ENCODE data around the gene TTLL6. TPM values are rescaled to one million over a fixed set of nuclear protein-coding genes. Genes with fewer than 3 reads are reported as not detected.

Gene TTLL6
- total RNA-seq, 1 experiment from 2014 or later: 2.4 TPM

DNA sequence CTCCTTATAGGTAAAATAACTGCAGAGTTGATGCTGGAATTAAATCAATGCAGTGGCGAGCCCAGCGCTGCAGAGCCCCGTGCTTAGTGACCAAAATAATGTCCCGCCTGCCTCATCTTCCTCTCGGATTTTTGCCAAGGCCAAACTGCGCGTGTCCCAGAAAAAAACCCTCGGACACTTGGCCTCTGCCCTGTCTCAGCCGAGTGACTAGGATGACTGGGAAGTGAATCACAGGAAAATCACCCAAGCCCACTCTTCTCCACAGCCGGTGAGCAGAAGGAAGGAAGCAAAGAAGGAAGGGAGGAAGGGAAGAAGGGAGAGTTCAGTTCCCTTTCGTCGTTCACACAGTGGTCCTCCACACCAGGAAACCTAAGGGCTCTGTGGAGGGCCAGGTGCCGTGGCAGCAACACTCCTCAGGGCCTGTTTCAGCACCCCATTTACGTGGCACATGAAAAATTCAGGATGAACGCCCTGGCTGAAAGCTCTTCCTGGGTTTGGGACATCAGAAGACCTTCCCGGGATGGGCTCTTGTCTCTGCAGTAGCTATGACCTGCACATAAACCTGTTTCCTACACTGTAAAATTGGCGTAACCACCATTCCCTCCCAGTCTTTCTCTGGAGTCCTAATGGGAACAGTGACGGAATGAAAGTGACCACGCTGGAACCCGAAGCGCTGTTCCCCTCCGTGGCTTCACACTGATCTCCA is 63.1 kb downstream of the TTLL6 start:
- no peak overlapping the region for H3T11ph ChIP-seq (ENCODE audit: low read length)
- WGBS (ENCODE audit: extremely low coverage, insufficient read length, low lambda C conversion rate): no CpG with 5 or more reads among the region's 22 CpGs
- Mint-ChIP-seq H3K27ac (no peak overlapping the region), H3K9me3 (peaks cover 0 to 5% of the 10 kb centered on the region in 2 experiments; a peak in 2 of 5 replicates), H3K4me3 (no peak overlapping the region), H3K36me3 (ENCODE audit: insufficient read depth in 1 of 3, low read depth in 3 of 3) (no peaks in the 10 kb centered on the region; a peak in 1 of 7 replicates), H3K4me1 (peaks cover 5 to 8% of the 10 kb centered on the region in 2 experiments), H3K27me3 (ENCODE audit: low read depth) (peaks cover 99% of the 10 kb centered on the region)
- no peak overlapping the region for H3K14ac ChIP-seq (ENCODE audit: insufficient read depth, low read length)
- H3K18ac ChIP-seq (ENCODE audit: insufficient read length, low read depth, low read length): no peak overlapping the region
- H2BK120ac ChIP-seq (ENCODE audit: low read depth, low read length, poor library complexity, severe bottlenecking): no peak overlapping the region
- peaks cover 94% of the 10 kb centered on the region for H3K27me3 ChIP-seq (ENCODE audit: insufficient read depth, low read length)
- H3K79me1 ChIP-seq (ENCODE audit: insufficient read depth, low read depth, low read length, poor library complexity, severe bottlenecking): no peaks in the 10 kb centered on the region
- DNase-seq: no peak
- H4K20me1 ChIP-seq (ENCODE audit: control insufficient read depth, insufficient read depth, insufficient read length): no peaks in the 10 kb centered on the region
- H2BK5ac ChIP-seq (ENCODE audit: insufficient read length, low read length): no peak overlapping the region
- no peak overlapping the region for H3K9ac ChIP-seq (ENCODE audit: extremely low read depth, insufficient read length, low read length)
- no peak overlapping the region for H4K5ac ChIP-seq (ENCODE audit: insufficient read length, low read depth, low read length)
- H3K23ac ChIP-seq (ENCODE audit: insufficient read length, low read depth, low read length): no peak overlapping the region
- no peak overlapping the region for H2BK12ac ChIP-seq (ENCODE audit: insufficient read length, low read depth, low read length)
- no peak overlapping the region for H3K27ac ChIP-seq (ENCODE audit: insufficient read length, low read depth, low read length)
- no peak overlapping the region for H3K56ac ChIP-seq (ENCODE audit: insufficient read length, low read depth, low read length)
- no peak overlapping the region for H2AFZ ChIP-seq (ENCODE audit: low read length)
- no peak overlapping the region for H4K8ac ChIP-seq (replicated peaks; ENCODE audit: insufficient read length, low read depth, low read length)
- TF ChIP-seq, protein P1, sequence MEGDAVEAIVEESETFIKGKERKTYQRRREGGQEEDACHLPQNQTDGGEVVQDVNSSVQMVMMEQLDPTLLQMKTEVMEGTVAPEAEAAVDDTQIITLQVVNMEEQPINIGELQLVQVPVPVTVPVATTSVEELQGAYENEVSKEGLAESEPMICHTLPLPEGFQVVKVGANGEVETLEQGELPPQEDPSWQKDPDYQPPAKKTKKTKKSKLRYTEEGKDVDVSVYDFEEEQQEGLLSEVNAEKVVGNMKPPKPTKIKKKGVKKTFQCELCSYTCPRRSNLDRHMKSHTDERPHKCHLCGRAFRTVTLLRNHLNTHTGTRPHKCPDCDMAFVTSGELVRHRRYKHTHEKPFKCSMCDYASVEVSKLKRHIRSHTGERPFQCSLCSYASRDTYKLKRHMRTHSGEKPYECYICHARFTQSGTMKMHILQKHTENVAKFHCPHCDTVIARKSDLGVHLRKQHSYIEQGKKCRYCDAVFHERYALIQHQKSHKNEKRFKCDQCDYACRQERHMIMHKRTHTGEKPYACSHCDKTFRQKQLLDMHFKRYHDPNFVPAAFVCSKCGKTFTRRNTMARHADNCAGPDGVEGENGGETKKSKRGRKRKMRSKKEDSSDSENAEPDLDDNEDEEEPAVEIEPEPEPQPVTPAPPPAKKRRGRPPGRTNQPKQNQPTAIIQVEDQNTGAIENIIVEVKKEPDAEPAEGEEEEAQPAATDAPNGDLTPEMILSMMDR (conservative IDR thresholded peaks at IDR 0.05): no peak
- H2AK5ac ChIP-seq (ENCODE audit: insufficient read length, low read length): no peak overlapping the region
- H3K9me3 ChIP-seq (ENCODE audit: control insufficient read depth, low read depth, low read length): no peaks in the 10 kb centered on the region
- H2BK15ac ChIP-seq (ENCODE audit: low read depth, low read length): no peak overlapping the region
- H2BK20ac ChIP-seq (ENCODE audit: low read depth, low read length, poor library complexity, severe bottlenecking): no peak overlapping the region
- no peak overlapping the region for H4K91ac ChIP-seq (ENCODE audit: insufficient read length, low read depth, low read length)
- H3K79me2 ChIP-seq (ENCODE audit: insufficient read depth, low read length): no peaks in the 10 kb centered on the region
- no peaks in the 10 kb centered on the region for H3K23me2 ChIP-seq (ENCODE audit: insufficient read length, low read depth, low read length, poor library complexity, severe bottlenecking)
- no peaks in the 10 kb centered on the region for H3K4me1 ChIP-seq (ENCODE audit: insufficient read depth, low read length)
- no peak overlapping the region for H3K4me2 ChIP-seq (ENCODE audit: insufficient read depth, insufficient read length, low read length)
- H3K4ac ChIP-seq (ENCODE audit: low read depth, low read length): no peak overlapping the region

Measured in H9 (cell line).